GM12878 (cell line): Measurements from ENCODE around the gene TOR2A. TPM values are rescaled to one million over a fixed set of nuclear protein-coding genes. Genes with fewer than 3 reads are reported as not detected.

Experiments used
- CBX5 ChIP-seq: sonication (generic); IDR thresholded peaks from 2 replicates; pipeline ENCODE4 v1.6.1; 2016; ENCODE audit warnings: low read depth, moderate library complexity, mild to moderate bottlenecking, inconsistent platforms
- CHD1 ChIP-seq: IDR thresholded peaks from 2 replicates; pipeline ENCODE4 v1.6.1; 2012; ENCODE audit warnings: low read depth, low read length, improper control_type of control experiment
- EZH2 ChIP-seq: IDR thresholded peaks from 2 replicates; pipeline ENCODE4 v1.6.1; 2012; ENCODE audit warnings: low read depth, mild to moderate bottlenecking, control low read depth, inconsistent platforms, low read length, borderline replicate concordance; ENCODE audit not compliant: control insufficient read depth
- HDGF ChIP-seq: fragments of 450-650 bp; IDR thresholded peaks from 2 replicates; pipeline ENCODE4 v1.6.1; 2016; ENCODE audit warnings: antibody characterized with exemption
- KAT2A ChIP-seq: conservative IDR thresholded peaks from 2 replicates; pipeline ENCODE4 v1.6.1; 2011; ENCODE audit warnings: low read depth, low read length; ENCODE audit not compliant: control insufficient read depth
- NBN ChIP-seq: fragments of 450-650 bp; IDR thresholded peaks from 2 replicates; pipeline ENCODE4 v1.6.1; 2016
- NKRF ChIP-seq: fragments of 450-650 bp; conservative IDR thresholded peaks from 2 replicates; pipeline ENCODE4 v1.6.1; 2017; ENCODE audit warnings: mild to moderate bottlenecking, moderate library complexity
- POU2F2 ChIP-seq: IDR thresholded peaks from 3 replicates; pipeline ENCODE4 v1.6.1; 2011; ENCODE audit warnings: low read depth, mild to moderate bottlenecking, low read length, borderline replicate concordance
- PRDM15 ChIP-seq: fragments of 450-650 bp; formaldehyde crosslinking; IDR thresholded peaks from 2 replicates; pipeline ENCODE4 v1.4.0; 2020; ENCODE audit warnings: mild to moderate bottlenecking, moderate library complexity
- RAD51 ChIP-seq: fragments of 450-650 bp; IDR thresholded peaks from 2 replicates; pipeline ENCODE4 v1.6.1; 2016; ENCODE audit warnings: moderate library complexity, mild to moderate bottlenecking, inconsistent platforms
- RCOR1 ChIP-seq: conservative IDR thresholded peaks from 2 replicates; pipeline ENCODE4 v1.6.1; 2012; ENCODE audit warnings: low read depth, low read length, improper control_type of control experiment
- RELA ChIP-seq: fragments of 450-650 bp; IDR thresholded peaks from 2 replicates; pipeline ENCODE4 v1.8.0; 2014; ENCODE audit warnings: borderline replicate concordance; ENCODE audit not compliant: partially characterized antibody
- REST ChIP-seq: IDR thresholded peaks from 2 replicates; pipeline ENCODE4 v1.6.1; 2012; ENCODE audit warnings: mild to moderate bottlenecking, low read depth, low read length
- SPI1 ChIP-seq: IDR thresholded peaks from 2 replicates; pipeline ENCODE4 v1.6.1; 2011; ENCODE audit warnings: low read depth, mild to moderate bottlenecking, low read length, moderate library complexity, borderline replicate concordance; ENCODE audit not compliant: insufficient read depth
- SRF ChIP-seq, 2 experiments: IDR thresholded peaks; 2 replicates each; pipeline ENCODE4 v1.6.1; 2011; ENCODE audit warnings: low read depth in 2 of 2, low read length in 2 of 2, mild to moderate bottlenecking in 1 of 2, moderate library complexity in 1 of 2
- SUZ12 ChIP-seq: fragments of 200-600 bp; sonication (generic); IDR thresholded peaks from one replicate; pipeline ENCODE4 v1.6.1; 2018; ENCODE audit warnings: antibody characterized with exemption, mild to moderate bottlenecking; ENCODE audit not compliant: unreplicated experiment
- TCF12 ChIP-seq: IDR thresholded peaks from 2 replicates; pipeline ENCODE4 v1.6.1; 2011; ENCODE audit warnings: low read depth, mild to moderate bottlenecking, low read length
- USF1 ChIP-seq: IDR thresholded peaks from 2 replicates; pipeline ENCODE4 v1.6.1; 2011; ENCODE audit warnings: borderline replicate concordance, low read depth, mild to moderate bottlenecking, moderate library complexity, mixed read lengths, low read length; ENCODE audit not compliant: insufficient read depth; ENCODE audit errors: extremely low read length
- ZNF274 ChIP-seq: IDR thresholded peaks from one replicate; pipeline ENCODE4 v1.8.0; 2011; ENCODE audit not compliant: insufficient read length, insufficient read depth
- ZNF622 ChIP-seq: fragments of 450-650 bp; IDR thresholded peaks from 2 replicates; pipeline ENCODE4 v1.6.1; 2017; ENCODE audit warnings: mild to moderate bottlenecking, inconsistent platforms
- polyA plus RNA-seq, 11 experiments: library from polyadenylated mRNA; depleted of rRNA in 4 of 11; unstranded in 6 of 11; stranded (reverse) in 5 of 11; fragments of >200 nt; fragmentation: Nextera tagmentation in 4 of 11; fragmentation: Illumina TruSeq in 1 of 11; extraction: Ambion mirVana in 4 of 11; extraction: Trizol in 1 of 11; gene quantifications; 1 replicate in 1 of 11; 2 replicates in 10 of 11; pipeline versions ENCODE4 v1.2.1 to v1.2.3, GENCODE V29; 2011 to 2016; ENCODE audit warnings: inconsistent platforms in 2 of 11, missing spikeins in 2 of 11, low read depth in 1 of 11
- total RNA-seq, 4 experiments: library from RNA; depleted of rRNA in 3 of 4; stranded (reverse); fragments of >200 nt in 3 of 4; fragmentation: Illumina TruSeq in 1 of 4; extraction: Trizol in 1 of 4; gene quantifications; 2 replicates each; pipeline versions ENCODE4 v1.2.1 to v1.2.3, GENCODE V29; 2013 to 2021

TOR2A gene
- total and polyA plus RNA-seq, 10 of the 15 experiments (the other 5 are each of a cell fraction or from before 2014, with no cell fraction given), result 0.52 to 23.7 (median 8.5) TPM

DNA sequence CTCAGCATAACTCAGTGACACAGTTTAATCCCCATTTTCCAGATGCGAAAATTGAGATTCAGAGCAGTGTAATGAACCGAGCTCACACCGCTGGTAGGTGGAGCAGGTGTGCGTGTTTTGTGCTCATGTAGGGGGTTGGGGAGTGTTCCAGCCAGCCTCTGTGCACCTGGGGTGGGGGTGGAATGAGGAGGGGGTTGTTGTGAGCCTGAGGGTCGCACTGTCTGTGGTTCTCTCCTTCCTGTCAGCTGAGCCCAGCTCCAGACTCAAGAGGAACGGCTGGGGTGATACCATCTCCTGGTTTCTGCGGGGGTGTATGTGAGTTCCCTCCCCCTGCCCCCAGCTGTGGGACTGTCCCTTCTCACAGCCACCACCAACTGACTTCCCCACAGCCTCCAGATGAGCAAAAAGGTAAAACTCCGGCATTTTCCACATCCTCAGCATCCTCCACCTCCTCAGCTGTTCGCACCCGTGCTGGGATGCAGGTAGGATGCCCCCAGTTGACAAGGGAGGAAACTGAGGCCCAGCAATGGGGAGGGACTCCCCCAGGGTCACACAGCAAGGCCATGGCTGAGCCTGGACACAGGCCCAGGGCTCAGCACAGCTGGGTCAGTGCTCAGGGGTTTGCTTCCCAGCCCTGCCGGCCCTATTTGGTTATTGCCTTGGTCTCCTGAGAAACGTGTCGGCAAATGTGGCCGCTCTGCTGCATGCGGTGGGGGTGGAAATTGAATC lies 41.3 kb upstream of the TOR2A start (continued):
- no peak for TF ChIP-seq PRDM15 (CRISPR knock-in tag)
- peak; percentile 37; the same call in 1 of the 2 replicates for TF ChIP-seq NBN
- TF ChIP-seq SRF (IDR thresholded peaks at IDR 0.05; ENCODE audit: low read depth in 2 of 2, low read length in 2 of 2), result no peak
- TF ChIP-seq REST, result no peak
- no peak for TF ChIP-seq USF1
- no peak for TF ChIP-seq EZH2
- TF ChIP-seq NKRF, result 0 out of 2 replicates have a peak, but pooled peaks have one; percentile 53
- TF ChIP-seq CBX5, result no peak
- peak; percentile 72 for TF ChIP-seq SPI1
- 0 out of 2 replicates have a peak, but pooled peaks have one; percentile 75 for TF ChIP-seq RCOR1
- no peak for TF ChIP-seq ZNF274
- no peak for TF ChIP-seq HDGF
- no peak for TF ChIP-seq POU2F2
- no peak for TF ChIP-seq RELA
- TF ChIP-seq ZNF622, result no peak
- TF ChIP-seq SUZ12, result no peak
- no peak for TF ChIP-seq RAD51
- peak; percentile 96 for TF ChIP-seq CHD1
- no peak; the same call in none of the 2 replicates for TF ChIP-seq TCF12
- no peak for TF ChIP-seq KAT2A
